Fibroblast of lung (primary cell): ENCODE results near the gene ENDOD1.

Source experiments
- CTCF ChIP-seq, 2 donors: IDR thresholded peaks in 1 of 2; conservative IDR thresholded peaks in 1 of 2; 1 replicate in 1 of 2; 2 replicates in 1 of 2; pipeline ENCODE4 v1.5.1; 2011 to 2012; ENCODE audit warnings: low read length in 2 of 2, control low read depth in 1 of 2, inconsistent platforms in 1 of 2, low read depth in 1 of 2, mild to moderate bottlenecking in 1 of 2
- EZH2 ChIP-seq: IDR thresholded peaks from 2 replicates; pipeline ENCODE4 v1.5.1; 2012; ENCODE audit warnings: low read length, control low read depth, mild to moderate bottlenecking; ENCODE audit errors: missing control alignments

GRCh38 chr11:95095858-95096587 lies 6.4 kb downstream of the ENDOD1 start:
- TF ChIP-seq CTCF (conservative IDR thresholded peaks at IDR 0.05 in 1 of 2, IDR thresholded peaks at IDR 0.05 in 1 of 2; ENCODE audit: low read depth in 1 of 2, low read length in 2 of 2) (no peak), EZH2 (no peak)
